ENCODE results near the gene MGAT5.

Gene MGAT5

DNA sequence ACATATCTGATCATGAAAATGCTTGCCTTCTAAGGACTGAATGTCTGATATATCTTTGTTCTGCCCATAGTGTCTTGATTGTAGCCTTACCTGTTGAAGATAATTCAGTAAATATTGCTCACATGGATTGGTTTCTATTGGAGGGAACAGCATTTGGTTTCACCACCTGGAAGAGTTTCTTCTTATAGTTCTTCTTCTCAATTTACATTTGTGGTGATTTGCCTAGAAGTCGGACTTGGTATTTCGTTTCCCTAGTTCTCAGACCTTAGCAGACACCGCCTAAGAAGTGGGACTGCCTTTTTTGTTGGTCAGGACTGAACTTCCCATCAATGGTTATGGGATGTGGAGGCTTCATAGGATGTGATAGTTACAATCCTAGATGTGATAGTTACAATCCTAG, 20.2 kb downstream of the MGAT5 start:
- H3K4me2 ChIP-seq (ENCODE audit: low read length): no peak overlapping the region
- no peak overlapping the region for H3K27ac ChIP-seq
- no peak for TF ChIP-seq CTCF (IDR thresholded peaks at IDR 0.05)
- H3K36me3 ChIP-seq (ENCODE audit: control insufficient read depth, insufficient read depth, low read length): no peaks in the 10 kb centered on the region
- H3K9ac ChIP-seq: no peak overlapping the region
- H2AFZ ChIP-seq: no peak overlapping the region
- H3K9me3 ChIP-seq (ENCODE audit: control insufficient read depth, low read length): no peaks in the 10 kb centered on the region
- H3K4me1 ChIP-seq: no peaks in the 10 kb centered on the region
- H3K79me2 ChIP-seq: peaks cover 8% of the 10 kb centered on the region
- H3K4me3 ChIP-seq (ENCODE audit: low read depth, low read length): no peak overlapping the region
- no peaks in the 10 kb centered on the region for H3K27me3 ChIP-seq (ENCODE audit: control insufficient read depth, insufficient read depth, low read length)

DNA sequence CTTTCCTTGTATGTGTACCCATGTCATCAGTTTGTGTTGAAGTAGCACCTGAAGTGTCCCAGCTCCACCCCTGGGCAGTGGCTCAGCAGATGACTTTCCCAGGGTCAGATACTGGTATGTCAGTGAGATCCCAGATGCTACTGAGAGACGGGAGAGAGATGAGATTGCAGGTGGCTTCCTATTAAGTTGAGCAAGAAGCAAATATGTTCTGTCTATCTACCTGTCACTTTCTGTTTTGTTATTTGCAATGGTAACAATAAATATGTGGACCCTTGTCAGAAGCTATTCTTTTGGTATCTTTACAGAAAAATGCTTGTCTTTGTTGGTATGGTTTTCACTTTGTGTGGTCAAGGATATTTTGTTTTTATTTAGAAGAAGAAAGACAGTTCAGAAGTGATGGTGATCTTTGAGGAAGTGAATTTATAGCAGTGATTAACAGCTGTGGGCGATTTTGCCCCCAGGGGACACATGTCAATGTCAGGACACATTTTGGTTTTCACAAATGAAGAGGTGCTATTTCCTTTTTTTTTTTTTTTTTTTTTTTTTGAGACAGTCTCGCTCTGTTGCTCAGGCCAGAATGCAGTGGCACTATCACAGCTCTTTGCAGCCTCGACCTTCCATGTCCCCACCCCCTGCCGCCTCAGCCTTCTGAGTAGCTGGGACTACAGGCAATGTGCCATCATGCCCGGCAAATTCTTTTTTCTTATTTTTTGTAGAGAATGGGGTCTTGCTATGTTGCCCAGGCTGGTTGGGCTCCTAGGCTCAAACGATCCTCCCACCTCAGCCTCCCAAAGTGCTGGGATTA, 21.4 kb downstream of the MGAT5 start:
- Histone ChIP-seq H3K9ac (no peak overlapping the region), H3K9me3 (ENCODE audit: control insufficient read depth, low read length) (no peaks in the 10 kb centered on the region), H3K4me3 (ENCODE audit: low read depth, low read length) (no peak overlapping the region)

DNA sequence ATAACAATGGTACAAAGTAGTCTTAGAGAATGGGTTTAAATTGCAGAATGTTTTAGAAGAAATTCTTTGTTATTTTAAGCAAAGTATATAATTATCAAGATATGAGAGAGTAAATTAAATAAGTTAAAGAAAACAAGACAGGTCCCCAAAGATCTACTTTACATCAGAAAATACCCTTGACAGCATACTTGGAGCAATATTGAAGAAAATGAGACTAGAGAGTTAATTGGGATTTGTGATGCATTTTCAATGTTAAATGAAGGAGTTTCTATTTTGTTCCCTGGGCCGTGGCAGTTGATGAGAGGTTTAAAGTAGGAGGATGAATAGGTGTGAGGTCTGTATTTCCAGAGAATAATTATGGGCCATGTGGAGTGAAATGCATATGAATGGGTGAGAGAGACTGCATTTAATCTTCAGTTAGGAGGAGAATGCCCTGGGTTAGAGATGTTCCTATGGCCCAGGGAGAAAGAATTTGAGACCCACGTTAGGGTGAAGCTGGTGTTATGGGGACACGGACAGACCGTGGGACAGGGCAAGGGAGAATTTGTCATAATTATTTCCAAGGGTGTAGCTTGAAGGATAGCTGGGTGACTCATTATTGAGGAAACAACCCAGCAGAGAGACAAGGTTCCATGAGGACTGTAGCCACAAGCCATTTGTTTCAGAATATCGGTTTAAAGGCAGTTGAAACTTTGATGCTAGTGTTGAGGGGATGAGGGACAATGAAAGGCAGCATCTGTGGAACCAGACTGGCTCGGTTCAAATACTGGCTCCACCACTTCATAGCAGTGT, 22.7 kb downstream of the MGAT5 start:
- TF ChIP-seq CTCF (IDR thresholded peaks at IDR 0.05): no peak
- Histone ChIP-seq H3K9ac (no peak overlapping the region), H3K4me2 (ENCODE audit: low read length) (no peak overlapping the region), H3K27ac (no peak overlapping the region), H3K27me3 (ENCODE audit: control insufficient read depth, insufficient read depth, low read length) (no peaks in the 10 kb centered on the region), H3K79me2 (peaks cover 6% of the 10 kb centered on the region), H3K4me3 (ENCODE audit: low read depth, low read length) (no peak overlapping the region), H2AFZ (no peak overlapping the region), H3K9me3 (ENCODE audit: control insufficient read depth, low read length) (no peaks in the 10 kb centered on the region), H3K36me3 (ENCODE audit: control insufficient read depth, insufficient read depth, low read length) (no peaks in the 10 kb centered on the region), H3K4me1 (no peaks in the 10 kb centered on the region)

More for the DNA sequence above, 21.4 kb downstream of the MGAT5 start:
- Histone ChIP-seq H3K79me2 (peaks cover 8% of the 10 kb centered on the region), H3K27ac (no peak overlapping the region), H3K4me2 (ENCODE audit: low read length) (no peak overlapping the region), H3K4me1 (no peaks in the 10 kb centered on the region), H3K27me3 (ENCODE audit: control insufficient read depth, insufficient read depth, low read length) (no peaks in the 10 kb centered on the region), H2AFZ (no peak overlapping the region), H3K36me3 (ENCODE audit: control insufficient read depth, insufficient read depth, low read length) (no peaks in the 10 kb centered on the region)
- TF ChIP-seq CTCF (IDR thresholded peaks at IDR 0.05): no peak

DNA sequence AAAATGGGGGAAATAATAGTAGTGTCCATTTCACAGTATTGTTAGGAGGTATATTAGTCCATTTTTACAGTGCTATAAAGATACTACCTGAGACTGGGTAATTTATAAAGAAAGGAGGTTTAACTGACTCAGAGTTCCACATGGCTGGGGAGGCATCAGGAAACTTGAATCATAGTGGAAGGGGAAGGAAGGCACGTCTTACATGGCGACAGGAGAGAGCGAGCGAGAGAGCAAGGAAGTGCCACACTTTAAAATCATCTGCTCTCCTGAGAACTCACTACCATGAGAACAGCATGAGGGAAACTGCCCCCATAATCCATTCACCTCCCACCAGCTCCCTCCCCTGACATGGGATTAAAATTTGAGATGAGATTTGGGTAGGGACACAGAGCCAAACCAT, 23.4 kb downstream of the MGAT5 start:
- Histone ChIP-seq H3K27ac (no peak overlapping the region), H3K4me3 (ENCODE audit: low read depth, low read length) (no peak overlapping the region), H3K4me2 (ENCODE audit: low read length) (no peak overlapping the region), H3K4me1 (no peaks in the 10 kb centered on the region), H2AFZ (no peak overlapping the region), H3K27me3 (ENCODE audit: control insufficient read depth, insufficient read depth, low read length) (no peaks in the 10 kb centered on the region), H3K9ac (no peak overlapping the region), H3K9me3 (ENCODE audit: control insufficient read depth, low read length) (no peaks in the 10 kb centered on the region), H3K36me3 (ENCODE audit: control insufficient read depth, insufficient read depth, low read length) (no peaks in the 10 kb centered on the region), H3K79me2 (peaks cover 6% of the 10 kb centered on the region)
- TF ChIP-seq CTCF (IDR thresholded peaks at IDR 0.05): no peak

All from parathyroid adenoma (tissue), 2 donors.